Stimulated activated CD4-positive, alpha-beta T cell treated with anti-CD3 and anti-CD28 coated beads, Interleukin-12 subunit alpha, Interleukin-12 subunit beta, amount 100 ng/mL, for 24 hours (primary cell): Measurements from ENCODE around the gene PHF10.

Source experiments
- DNase-seq, 2 experiments: peaks; one replicate each; pipeline ENCODE4 v3.0.0-alpha.2; 2020; ENCODE audit warnings: low read depth in 2 of 2

Gene PHF10

DNA sequence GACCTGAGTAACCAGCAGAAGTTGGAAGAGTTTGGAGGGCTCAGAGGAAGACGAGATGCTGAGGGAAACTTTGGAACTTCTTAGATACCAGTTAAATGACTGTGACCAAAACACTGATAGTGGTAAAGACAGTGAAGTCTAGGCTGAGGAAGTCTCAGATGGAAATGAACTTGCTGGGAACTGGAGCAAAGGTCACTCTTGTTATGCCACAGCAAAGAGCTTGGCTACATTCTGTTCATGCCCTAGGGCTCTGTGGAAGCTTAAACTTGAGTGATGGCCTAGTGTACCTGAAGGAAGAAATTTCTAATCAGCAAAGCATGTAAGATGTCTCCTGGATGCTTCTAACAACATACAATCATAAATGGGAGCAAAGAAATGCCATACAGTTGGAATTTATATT is 47.2 kb downstream of the PHF10 start:
- no peak for DNase-seq

- no peak for DNase-seq
Measured at GRCh38 chr6:169675011-169675410, 49.3 kb downstream of the PHF10 start.

GRCh38 chr6:169671563-169671962 is 52.7 kb downstream of the PHF10 start:
- no peak for DNase-seq

- no peak for DNase-seq
Measured at GRCh38 chr6:169669889-169670288, 54.4 kb downstream of the PHF10 start.

- no peak for DNase-seq
Measured at GRCh38 chr6:169669147-169669546, 55.2 kb downstream of the PHF10 start.

DNA sequence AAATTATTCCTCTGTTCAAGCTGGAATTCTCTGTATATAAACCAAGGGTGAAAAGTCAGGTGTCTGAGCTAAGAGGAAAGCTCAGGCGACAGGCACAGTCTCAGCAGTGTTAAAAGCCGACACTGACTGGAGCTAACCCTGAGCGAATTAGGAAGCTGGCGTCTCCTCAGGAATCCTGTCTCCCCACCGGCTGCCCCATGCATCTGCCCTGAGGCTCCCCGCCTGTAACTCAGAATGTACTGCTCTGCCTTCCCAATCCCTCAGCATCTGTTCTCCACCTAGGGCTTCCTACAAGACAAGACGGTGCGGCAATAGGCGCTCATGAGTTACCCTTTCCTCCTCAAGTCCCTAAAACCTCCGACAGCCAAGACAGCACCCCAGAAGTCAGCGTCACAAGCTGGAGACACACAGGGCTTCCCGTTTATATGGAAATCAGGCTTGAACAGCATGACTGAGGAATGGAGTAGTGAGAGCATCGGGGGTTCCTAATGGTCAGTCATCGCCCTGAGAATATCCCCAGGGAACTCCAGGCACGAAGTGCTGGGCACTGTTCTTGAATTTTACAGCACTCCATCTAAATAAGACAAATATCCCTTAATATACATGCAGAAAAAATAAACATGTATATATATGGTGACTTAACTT is 56.0 kb downstream of the PHF10 start:
- no peak for DNase-seq

DNA sequence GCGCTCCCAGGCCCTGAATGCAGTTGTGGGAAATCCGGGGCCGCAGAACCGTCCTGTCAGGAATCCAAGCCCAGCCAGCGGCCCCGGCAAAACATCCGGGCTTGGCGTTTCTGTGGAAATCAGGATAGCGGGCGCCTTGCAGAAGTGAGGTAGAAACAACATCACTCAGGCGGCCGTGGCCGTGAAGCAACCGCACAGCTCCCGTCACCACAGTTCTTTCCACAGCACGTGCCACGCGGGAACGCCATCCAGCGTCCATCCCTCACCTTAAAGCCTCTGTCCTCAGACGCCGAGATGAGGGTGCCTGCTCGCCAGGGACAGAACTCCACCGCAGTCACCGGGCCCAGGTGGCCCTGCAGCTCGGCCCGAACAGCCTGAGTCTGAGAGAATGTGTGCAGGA is 56.6 kb downstream of the PHF10 start:
- no peak for DNase-seq

DNA sequence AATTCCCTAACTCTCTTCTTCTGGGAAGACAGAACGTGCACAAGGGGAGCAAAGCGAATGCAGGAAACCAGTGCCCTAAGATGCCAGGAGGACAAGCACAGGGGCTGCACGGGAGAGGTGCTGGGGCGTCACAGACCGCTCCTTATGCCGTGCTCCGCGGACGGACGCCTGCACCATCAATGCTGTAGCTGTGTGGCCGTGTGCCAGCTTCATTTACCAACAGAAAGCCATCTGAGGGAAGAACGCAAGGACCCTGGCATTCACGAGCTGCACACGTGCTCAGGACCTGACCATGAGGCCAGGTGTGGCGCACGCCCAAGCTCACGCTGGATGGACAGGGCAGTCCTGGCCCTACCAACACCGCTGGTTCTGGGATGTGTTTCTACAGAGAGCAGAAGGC is 57.9 kb downstream of the PHF10 start:
- no peak for DNase-seq

DNA sequence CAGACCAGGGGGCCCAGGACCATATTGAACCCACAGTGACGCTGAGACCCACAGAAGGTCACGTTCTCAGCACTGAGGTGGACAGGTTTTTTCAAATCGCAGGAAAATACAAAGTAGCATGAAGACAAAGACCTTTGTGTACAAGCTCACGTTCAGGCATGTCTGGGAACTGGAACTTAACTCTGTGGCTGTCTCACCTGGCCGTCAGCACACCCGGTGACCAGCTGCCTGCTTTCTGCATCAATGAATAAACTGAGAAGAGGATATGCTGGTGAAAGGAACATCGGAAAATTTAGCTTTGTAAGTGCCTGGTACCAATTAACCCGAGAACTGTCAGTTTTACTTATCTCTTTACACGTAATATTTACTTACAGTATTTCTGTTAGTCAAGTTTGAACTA is 59.0 kb downstream of the PHF10 start:
- DNase-seq, result no peak

GRCh38 chr6:169664227-169664626 is 60.1 kb downstream of the PHF10 start:
- DNase-seq, result no peak

GRCh38 chr6:169663468-169663867 is 60.8 kb downstream of the PHF10 start:
- DNase-seq, result no peak

GRCh38 chr6:169661391-169661756 is 62.9 kb downstream of the PHF10 start:
- no peak for DNase-seq

- DNase-seq, result no peak
Measured at GRCh38 chr6:169660751-169661390, 63.4 kb downstream of the PHF10 start.

DNA sequence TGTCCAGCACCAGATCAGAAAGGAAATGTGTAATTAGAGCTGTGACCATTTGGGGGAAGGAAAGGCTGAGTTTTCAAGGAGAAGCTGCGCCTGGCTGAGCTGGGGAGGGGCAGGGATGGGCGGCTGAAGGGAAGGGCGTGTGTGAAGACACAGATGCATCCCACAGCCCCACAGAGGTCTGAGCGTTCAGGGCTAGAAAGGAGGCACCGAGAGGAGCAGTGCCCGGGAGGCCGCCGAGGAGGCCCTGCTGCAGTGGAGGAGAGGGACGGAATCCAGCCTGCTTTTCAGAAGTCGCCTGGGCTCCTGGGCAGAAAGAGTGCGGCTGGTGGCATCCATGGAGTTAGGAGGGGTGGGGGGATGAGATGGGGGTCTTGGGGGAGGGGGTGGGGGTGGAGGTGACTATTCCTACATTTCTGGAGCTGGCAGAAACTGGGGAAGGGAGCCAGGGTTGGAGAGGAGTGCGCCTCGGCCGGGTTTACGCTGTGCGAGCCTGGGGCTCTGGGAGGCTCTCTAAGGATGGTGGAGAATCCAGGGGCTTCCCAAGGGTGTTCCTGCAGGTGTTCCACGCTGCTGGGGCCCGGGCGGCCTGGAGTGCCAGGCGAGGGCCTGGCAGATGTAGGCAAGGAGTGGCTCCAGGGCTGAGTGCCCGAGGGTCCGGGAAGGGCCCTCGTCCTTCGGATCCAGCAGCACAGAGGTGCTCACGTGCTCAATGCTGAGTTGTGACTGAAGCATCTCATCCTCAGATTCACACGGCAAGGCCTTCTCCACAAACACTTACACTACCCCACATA is 64.3 kb downstream of the PHF10 start:
- no peak for DNase-seq

DNA sequence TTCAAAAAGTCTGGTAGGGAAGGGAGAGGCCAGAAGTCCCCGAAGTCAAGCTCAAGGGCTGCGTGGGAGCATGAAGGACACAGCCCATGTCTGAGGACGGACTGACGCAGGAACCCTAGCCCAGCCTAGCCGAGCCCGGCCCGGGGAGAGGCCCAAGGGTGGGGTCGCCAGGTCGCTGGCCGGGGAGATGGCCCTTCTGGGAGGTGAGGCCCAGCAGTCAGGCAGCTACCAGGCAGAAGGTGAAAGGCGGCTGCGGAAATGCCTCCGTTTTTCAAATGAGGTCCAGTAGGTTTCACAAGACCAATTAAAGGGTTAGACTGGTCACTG is 67.1 kb downstream of the PHF10 start:
- DNase-seq, result no peak

- no peak for DNase-seq
Measured at GRCh38 chr6:169656546-169657283, 67.6 kb downstream of the PHF10 start.

- peak; percentile 24 to 25 for DNase-seq
Measured at GRCh38 chr6:169654598-169655391, 69.5 kb downstream of the PHF10 start.
